ENCODE measurements around the gene ASB4.
"Not testable (repeated sequence)": the region's sequence is repeated elsewhere in the genome, so short reads cannot be mapped to it uniquely, and the experiment has no call there.

GRCh38 chr7:95552010-95552926 lies 66.5 kb downstream of the ASB4 start:
- TF ChIP-seq POLR2AphosphoS2 (conservative IDR thresholded peaks at IDR 0.05; ENCODE audit: low read length); CTCF (IDR thresholded peaks at IDR 0.05); EP300 (IDR thresholded peaks at IDR 0.05); ESRRA (IDR thresholded peaks at IDR 0.05; ENCODE audit: borderline replicate concordance, low read length); HOXB5 (CRISPR knock-in tag; IDR thresholded peaks at IDR 0.05); POLR2A (IDR thresholded peaks at IDR 0.05; ENCODE audit: low read length); CEBPB (IDR thresholded peaks at IDR 0.05); MYC (IDR thresholded peaks at IDR 0.05; ENCODE audit: borderline replicate concordance, low read length); TFCP2L1 (CRISPR knock-in tag; IDR thresholded peaks at IDR 0.05); CHD2 (IDR thresholded peaks at IDR 0.05; ENCODE audit: low read length, partially characterized antibody): not testable (repeated sequence)
